Lower lobe of right lung (tissue), 2 donors: ENCODE measurements around the gene LHPP. TPM values are rescaled to one million over a fixed set of nuclear protein-coding genes. Genes with fewer than 3 reads are reported as not detected.

Source experiments
- ATAC-seq, 2 donors: fragments of 200-7000 bp; cut with Tn5 transposase; one replicate each; pipeline ENCODE4 v1.9.1; 2020 to 2022; ENCODE audit warnings: mild to moderate bottlenecking in 2 of 2, moderate library complexity in 2 of 2
- DNase-seq: peaks from one replicate; pipeline ENCODE4 v3.0.0-alpha.2; 2020
- H3K27ac ChIP-seq: fragments of 200-600 bp; one replicate; pipeline ENCODE4 v1.8.0; 2022
- H3K27me3 ChIP-seq: fragments of 200-600 bp; one replicate; pipeline ENCODE4 v1.8.0; 2022; ENCODE audit warnings: low read depth
- H3K36me3 ChIP-seq: fragments of 200-600 bp; one replicate; pipeline ENCODE4 v1.8.0; 2022; ENCODE audit warnings: mild to moderate bottlenecking
- H3K4me1 ChIP-seq: fragments of 200-600 bp; one replicate; pipeline ENCODE4 v1.8.0; 2022
- H3K4me3 ChIP-seq: fragments of 200-600 bp; one replicate; pipeline ENCODE4 v1.8.0; 2022; ENCODE audit warnings: mild to moderate bottlenecking
- H3K9me3 ChIP-seq: fragments of 200-600 bp; one replicate; pipeline ENCODE4 v1.8.0; 2022
- CTCF ChIP-seq: fragments of 200-600 bp; IDR thresholded peaks from one replicate; pipeline ENCODE4 v1.8.0; 2022; ENCODE audit warnings: antibody characterized with exemption, mild to moderate bottlenecking
- intact Hi-C: fragments of 100-400 bp; cut with DNase I; formaldehyde crosslinking; loops from one replicate; pipeline ENCODE4 v1.11.0; 2022
- total RNA-seq: library from RNA; stranded (reverse); fragmentation: NEBNext Ultra II Directional; extraction: Animal tissue kit (Norgen Biotek cat#: 25700); gene quantifications from one replicate; pipeline ENCODE4 v1.2.1, GENCODE V29; 2021
- donor health status: DM: no; HTN: yes; CAD: no; lungs with severe emphysema.

Gene LHPP
- total RNA-seq, 1 donor from 2014 or later: 17.8 TPM

- no peak for TF ChIP-seq CTCF
- no peaks in the 10 kb centered on the region for H3K36me3 ChIP-seq
- no peak overlapping the region for H3K27ac ChIP-seq
- ATAC-seq: no peak
- no peaks in the 10 kb centered on the region for H3K4me1 ChIP-seq
- no peak for DNase-seq
- H3K4me3 ChIP-seq: no peak overlapping the region
- no peaks in the 10 kb centered on the region for H3K9me3 ChIP-seq
- intact Hi-C loops: no loop called here
- H3K27me3 ChIP-seq: no peaks in the 10 kb centered on the region
Measured at GRCh38 chr10:124504711-124505110, 43.1 kb downstream of the LHPP start.

GRCh38 chr10:124505279-124505678 is 43.7 kb downstream of the LHPP start:
- ATAC-seq (no peak), DNase-seq (no peak)
- Histone ChIP-seq H3K4me1 (no peaks in the 10 kb centered on the region), H3K36me3 (no peaks in the 10 kb centered on the region), H3K9me3 (no peaks in the 10 kb centered on the region), H3K27ac (no peak overlapping the region), H3K27me3 (no peaks in the 10 kb centered on the region), H3K4me3 (no peak overlapping the region)
- no peak for TF ChIP-seq CTCF
- intact Hi-C loops: no loop called here

- no peak for TF ChIP-seq CTCF
Measured at GRCh38 chr10:124508070-124508667, 46.5 kb downstream of the LHPP start.

GRCh38 chr10:124508907-124509454 is 47.4 kb downstream of the LHPP start:
- intact Hi-C loops: no loop called here
- no peak for TF ChIP-seq CTCF
- Histone ChIP-seq H3K27ac (no peak overlapping the region), H3K4me1 (no peaks in the 10 kb centered on the region), H3K36me3 (no peaks in the 10 kb centered on the region), H3K4me3 (no peak overlapping the region), H3K27me3 (no peaks in the 10 kb centered on the region), H3K9me3 (no peaks in the 10 kb centered on the region)
- ATAC-seq (no peak), DNase-seq (no peak)

More at GRCh38 chr10:124508070-124508667, 46.5 kb downstream of the LHPP start:
- ATAC-seq: peak in 1 of 2 donors; percentile 23
- Histone ChIP-seq H3K4me1 (no peaks in the 10 kb centered on the region), H3K27ac (no peak overlapping the region), H3K27me3 (no peaks in the 10 kb centered on the region), H3K9me3 (no peaks in the 10 kb centered on the region), H3K36me3 (no peaks in the 10 kb centered on the region), H3K4me3 (no peak overlapping the region)
- intact Hi-C loops: no loop called here
- no peak for DNase-seq

- no peak overlapping the region for H3K27ac ChIP-seq
- DNase-seq (no peak), ATAC-seq (no peak)
- TF ChIP-seq CTCF: no peak
- H3K27me3 ChIP-seq: no peaks in the 10 kb centered on the region
- H3K4me3 ChIP-seq: no peak overlapping the region
- H3K4me1 ChIP-seq: no peaks in the 10 kb centered on the region
- H3K36me3 ChIP-seq: no peaks in the 10 kb centered on the region
- H3K9me3 ChIP-seq: no peaks in the 10 kb centered on the region
- intact Hi-C loops: no loop called here
Measured at GRCh38 chr10:124509880-124510632, 48.4 kb downstream of the LHPP start.
